Common myeloid progenitor, CD34-positive (primary cell): ENCODE data around the gene MAPK1.

ENCODE experiments used
- CTCF ChIA-PET: fragments of 350-600 bp; sonication (Branson Sonifier 250); formaldehyde crosslinking; loops from one replicate; lab custom pipeline; 2021; ENCODE audit warnings: antibody characterized with exemption; lab: Charles Lee
- POLR2A ChIA-PET: fragments of 350-600 bp; sonication (Branson Sonifier 250); formaldehyde crosslinking; loops from one replicate; lab custom pipeline; 2021; ENCODE audit warnings: antibody characterized with exemption; lab: Charles Lee
- DNase-seq, 3 donors: peaks; one replicate each; pipeline versions ENCODE4 v3.0.0 to v3.0.0-alpha.2; 2013
- H3K27ac ChIP-seq, 2 experiments: 1 replicate in 1 of 2; 2 replicates in 1 of 2; pipeline ENCODE4 v1.7.0; 2013; ENCODE audit warnings: inconsistent platforms in 2 of 2, low read length in 2 of 2, mild to moderate bottlenecking in 2 of 2, low read depth in 1 of 2, moderate library complexity in 1 of 2; ENCODE audit not compliant: severe bottlenecking in 2 of 2, insufficient read depth in 1 of 2, poor library complexity in 1 of 2
- H3K27me3 ChIP-seq, 5 experiments: replicated peaks in 2 of 5; 1 replicate in 3 of 5; 2 replicates in 2 of 5; pipeline versions ENCODE4 v1.6.1 to v1.7.0; 2013; ENCODE audit warnings: low read length in 4 of 5, mild to moderate bottlenecking in 2 of 5, moderate library complexity in 2 of 5, inconsistent platforms in 1 of 5; ENCODE audit not compliant: insufficient read depth in 5 of 5, control insufficient read depth in 4 of 5
- H3K36me3 ChIP-seq, 4 experiments: 1 replicate in 2 of 4; 2 replicates in 2 of 4; pipeline versions ENCODE4 v1.6.1 to v1.7.0; 2013; ENCODE audit warnings: low read length in 3 of 4, control low read depth in 1 of 4, mild to moderate bottlenecking in 1 of 4; ENCODE audit not compliant: control insufficient read depth in 4 of 4, insufficient read depth in 4 of 4
- H3K4me1 ChIP-seq, 4 experiments: 1 replicate in 3 of 4; 2 replicates in 1 of 4; pipeline versions ENCODE4 v1.6.1 to v1.7.1; 2013; ENCODE audit warnings: low read length in 3 of 4, mild to moderate bottlenecking in 3 of 4, control low read depth in 1 of 4, inconsistent platforms in 1 of 4, moderate library complexity in 1 of 4; ENCODE audit not compliant: control insufficient read depth in 4 of 4, insufficient read depth in 4 of 4; ENCODE audit errors: control extremely low read depth in 1 of 4
- H3K4me3 ChIP-seq, 7 experiments: 1 replicate in 4 of 7; 2 replicates in 3 of 7; pipeline versions ENCODE4 v1.5.1 to v1.7.0; 2013; ENCODE audit warnings: mild to moderate bottlenecking in 7 of 7, low read length in 6 of 7, moderate library complexity in 6 of 7, inconsistent platforms in 2 of 7, low read depth in 2 of 7, control low read depth in 1 of 7; ENCODE audit not compliant: insufficient read depth in 4 of 7, control insufficient read depth in 1 of 7; ENCODE audit errors: extremely low read depth in 1 of 7
- H3K9me3 ChIP-seq, 5 experiments: 1 replicate in 4 of 5; 2 replicates in 1 of 5; pipeline versions ENCODE4 v1.6.1 to v1.7.1; 2013; ENCODE audit warnings: low read length in 4 of 5, mild to moderate bottlenecking in 2 of 5, inconsistent platforms in 1 of 5, low read depth in 1 of 5, moderate library complexity in 1 of 5; ENCODE audit not compliant: control insufficient read depth in 4 of 5, insufficient read depth in 2 of 5; ENCODE audit errors: control extremely low read depth in 1 of 5
- WGBS: methylation state at CpG from one replicate; pipeline ENCODE4 v1.1.5; 2013; ENCODE audit not compliant: insufficient coverage; 5-methylcytosine and 5-hydroxymethylcytosine counted together

The MAPK1 gene

GRCh38 chr22:21759093-21759492, 108.4 kb downstream of the MAPK1 start:
- DNase-seq, result no peak
- CTCF ChIA-PET, result interaction anchor here (1.2 kb wide), 1 partner anchor 37 kb away, joined by 3 read pairs; no protein-coding TSS in a partner anchor
- Histone ChIP-seq H3K4me1 (peaks cover 0 to 16% (median 6%) of the 10 kb centered on the region in 4 experiments), H3K4me3 (no peak overlapping the region), H3K36me3 (peaks cover 20 to 64% (median 39%) of the 10 kb centered on the region in 4 experiments), H3K27ac (no peak overlapping the region), H3K9me3 (no peaks in the 10 kb centered on the region), H3K27me3 (no peaks in the 10 kb centered on the region)
- POLR2A ChIA-PET, result no interaction called here
- 91% methylated on average over 4 of the region's 4 CpGs for WGBS

- DNase-seq, result no peak
- CTCF ChIA-PET, result no interaction called here
- Histone ChIP-seq H3K36me3 (peaks cover 13 to 56% (median 33%) of the 10 kb centered on the region in 4 experiments), H3K27ac (no peak overlapping the region), H3K27me3 (no peaks in the 10 kb centered on the region), H3K4me3 (no peak overlapping the region), H3K4me1 (peaks cover 0 to 16% (median 6%) of the 10 kb centered on the region in 4 experiments), H3K9me3 (no peaks in the 10 kb centered on the region)
- POLR2A ChIA-PET, result no interaction called here
- 93% methylated on average over 20 of the region's 21 CpGs for WGBS
Observed at GRCh38 chr22:21758091-21758864, 109.2 kb downstream of the MAPK1 start.

- no peak overlapping the region for H3K4me3 ChIP-seq
- POLR2A ChIA-PET, result no interaction called here
- H3K27me3 ChIP-seq, result no peaks in the 10 kb centered on the region
- peaks cover 6 to 33% (median 21%) of the 10 kb centered on the region in 4 experiments for H3K36me3 ChIP-seq
- CTCF ChIA-PET, result no interaction called here
- DNase-seq, result peak in 2 of 3 donors; percentile 5 to 21
- H3K4me1 ChIP-seq, result peaks cover 0 to 16% (median 6%) of the 10 kb centered on the region in 4 experiments
- H3K9me3 ChIP-seq, result no peaks in the 10 kb centered on the region
- 89% methylated on average over 5 of the region's 5 CpGs for WGBS
- no peak overlapping the region for H3K27ac ChIP-seq
Observed at GRCh38 chr22:21755851-21756284, 111.6 kb downstream of the MAPK1 start.

- Histone ChIP-seq H3K36me3 (peaks cover 4 to 26% (median 15%) of the 10 kb centered on the region in 4 experiments), H3K9me3 (no peaks in the 10 kb centered on the region), H3K27ac (peak overlapping the region in 1 of 2 experiments; percentile 56), H3K4me3 (no peak overlapping the region), H3K4me1 (peaks cover 0 to 16% (median 6%) of the 10 kb centered on the region in 4 experiments), H3K27me3 (no peaks in the 10 kb centered on the region)
- POLR2A ChIA-PET, result no interaction called here
- WGBS, result 64% methylated on average over 3 of the region's 7 CpGs
- CTCF ChIA-PET, result no interaction called here
- peak; percentile 43 to 87 (median 87) for DNase-seq
Observed at GRCh38 chr22:21754523-21754922, 112.9 kb downstream of the MAPK1 start.

DNA sequence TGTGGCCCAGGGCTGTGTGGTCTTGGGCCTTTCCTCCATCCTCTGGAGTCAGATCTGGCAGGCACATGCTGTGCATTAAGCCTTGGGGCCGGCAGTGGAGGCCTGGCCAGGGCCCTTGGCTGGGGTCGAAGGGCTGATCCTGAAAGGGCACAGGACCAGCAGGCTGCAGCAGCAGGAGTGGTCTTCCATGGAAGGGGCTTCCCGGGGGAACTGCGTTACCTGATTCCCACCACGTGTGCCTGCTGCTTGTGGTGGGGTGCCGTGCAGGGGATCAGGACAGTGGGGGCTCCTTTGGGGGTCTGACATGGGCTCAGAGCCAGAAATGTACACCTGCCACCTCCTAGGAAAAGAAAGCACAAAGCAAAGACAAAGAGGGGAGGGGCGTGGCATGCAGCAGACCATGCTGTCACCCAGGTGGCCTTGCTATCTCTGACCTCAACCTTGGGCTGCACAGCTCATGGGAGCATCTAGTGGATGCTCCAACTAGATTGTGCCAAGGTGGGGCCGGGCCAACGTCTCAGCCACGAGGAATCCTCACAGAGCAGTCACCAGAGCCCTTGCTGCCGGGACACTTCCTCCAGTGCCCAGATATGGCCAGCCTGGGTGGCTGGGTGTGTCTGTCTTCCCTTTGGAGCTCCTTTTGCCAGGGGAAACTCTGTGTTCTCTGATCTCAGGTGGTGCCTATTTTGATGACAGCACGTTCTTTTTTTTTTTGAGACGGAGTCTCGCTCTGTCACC, 113.9 kb downstream of the MAPK1 start:
- WGBS, result 95% methylated on average over 8 of the region's 14 CpGs
- CTCF ChIA-PET, result interaction anchor here (0.6 kb wide), 1 partner anchor 82 kb away, joined by 3 read pairs; no protein-coding TSS in a partner anchor
- no peaks in the 10 kb centered on the region for H3K27me3 ChIP-seq
- POLR2A ChIA-PET, result no interaction called here
- DNase-seq, result no peak
- no peak overlapping the region for H3K27ac ChIP-seq
- no peak overlapping the region for H3K4me3 ChIP-seq
- peaks cover 0 to 18% (median 7%) of the 10 kb centered on the region in 4 experiments for H3K36me3 ChIP-seq
- H3K4me1 ChIP-seq, result peaks cover 0 to 16% (median 6%) of the 10 kb centered on the region in 4 experiments
- H3K9me3 ChIP-seq, result no peaks in the 10 kb centered on the region

GRCh38 chr22:21752276-21752675, 115.2 kb downstream of the MAPK1 start:
- H3K27me3 ChIP-seq, result no peaks in the 10 kb centered on the region
- POLR2A ChIA-PET, result no interaction called here
- H3K9me3 ChIP-seq, result no peaks in the 10 kb centered on the region
- H3K4me1 ChIP-seq, result peaks cover 0 to 16% (median 6%) of the 10 kb centered on the region in 4 experiments
- H3K4me3 ChIP-seq, result no peak overlapping the region
- no peak overlapping the region for H3K27ac ChIP-seq
- CTCF ChIA-PET, result no interaction called here
- H3K36me3 ChIP-seq, result peaks cover 0 to 6% (median 2%) of the 10 kb centered on the region in 4 experiments
- DNase-seq, result no peak
- 100% methylated on average over 1 of the region's 4 CpGs for WGBS

DNA sequence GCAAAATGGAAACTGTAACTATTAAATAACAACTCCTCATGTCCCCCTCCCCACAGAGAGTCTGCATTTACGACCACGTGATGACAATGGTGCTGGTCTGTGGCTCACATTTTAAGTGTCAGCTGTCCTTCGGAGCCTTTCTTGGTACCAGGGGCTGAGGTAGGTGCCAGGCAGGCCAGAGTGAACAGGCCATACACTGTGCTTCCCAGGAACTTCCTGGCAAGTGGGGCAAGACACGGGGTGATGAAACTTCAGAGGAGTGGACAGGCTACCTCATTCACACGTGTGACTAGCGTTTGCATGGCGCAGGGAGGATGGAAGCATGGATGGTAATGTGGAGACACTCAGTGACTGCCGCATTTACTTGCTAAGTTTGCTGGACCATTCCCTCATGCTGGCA, 121.5 kb downstream of the MAPK1 start:
- Histone ChIP-seq H3K4me3 (no peak overlapping the region), H3K9me3 (no peaks in the 10 kb centered on the region), H3K4me1 (no peaks in the 10 kb centered on the region), H3K36me3 (no peaks in the 10 kb centered on the region), H3K27ac (no peak overlapping the region), H3K27me3 (no peaks in the 10 kb centered on the region)
- WGBS, result 100% methylated on average over 1 of the region's 8 CpGs
- DNase-seq, result no peak
- POLR2A ChIA-PET, result no interaction called here
- CTCF ChIA-PET, result no interaction called here
